Stimulated activated CD8-positive, alpha-beta memory T cell treated with anti-CD3 and anti-CD28 coated beads, Interleukin-12 subunit alpha, Interleukin-12 subunit beta, amount 100 ng/mL, for 4 hours (primary cell): Measurements from ENCODE around the gene ZNF536.
"Not testable (repeated sequence)": the region's sequence is repeated elsewhere in the genome, so short reads cannot be mapped to it uniquely, and the experiment has no call there.

ENCODE experiments used
- DNase-seq: peaks from one replicate; pipeline ENCODE4 v3.0.0-alpha.2; 2020; ENCODE audit warnings: low read depth

The ZNF536 gene

GRCh38 chr19:30482956-30483355 is 110.8 kb downstream of the ZNF536 start:
- no peak for DNase-seq

- not testable (repeated sequence) for DNase-seq
Observed at GRCh38 chr19:30486250-30486649, 114.1 kb downstream of the ZNF536 start.

- DNase-seq, result no peak
Observed at GRCh38 chr19:30487178-30487577, 115.0 kb downstream of the ZNF536 start.

GRCh38 chr19:30488191-30488590 is 116.0 kb downstream of the ZNF536 start:
- no peak for DNase-seq

GRCh38 chr19:30490760-30491159 is 118.6 kb downstream of the ZNF536 start:
- no peak for DNase-seq

GRCh38 chr19:30492586-30493270 is 120.5 kb downstream of the ZNF536 start:
- DNase-seq, result no peak

GRCh38 chr19:30497034-30497433 is 124.8 kb downstream of the ZNF536 start:
- no peak for DNase-seq

- DNase-seq, result not testable (repeated sequence)
Observed at GRCh38 chr19:30498085-30498484, 125.9 kb downstream of the ZNF536 start.

- DNase-seq, result no peak
Observed at GRCh38 chr19:30498707-30499106, 126.5 kb downstream of the ZNF536 start.

- no peak for DNase-seq
Observed at GRCh38 chr19:30504272-30504671, 132.1 kb downstream of the ZNF536 start.

- no peak for DNase-seq
Observed at GRCh38 chr19:30512176-30513081, 140.2 kb downstream of the ZNF536 start.

GRCh38 chr19:30513082-30513411 is 140.9 kb downstream of the ZNF536 start:
- DNase-seq, result no peak

- DNase-seq, result no peak
Observed at GRCh38 chr19:30516111-30516510, 143.9 kb downstream of the ZNF536 start.

- no peak for DNase-seq
Observed at GRCh38 chr19:30516531-30516930, 144.3 kb downstream of the ZNF536 start.

GRCh38 chr19:30518965-30519606 is 146.9 kb downstream of the ZNF536 start:
- DNase-seq, result no peak

GRCh38 chr19:30519607-30520205 is 147.5 kb downstream of the ZNF536 start:
- no peak for DNase-seq

GRCh38 chr19:30520735-30521479 is 148.7 kb downstream of the ZNF536 start:
- DNase-seq, result no peak

- no peak for DNase-seq
Observed at GRCh38 chr19:30521937-30522336, 149.8 kb downstream of the ZNF536 start.

- no peak for DNase-seq
Observed at GRCh38 chr19:30522341-30522740, 150.2 kb downstream of the ZNF536 start.

GRCh38 chr19:30523791-30524190 is 151.6 kb downstream of the ZNF536 start:
- no peak for DNase-seq

- no peak for DNase-seq
Observed at GRCh38 chr19:30525383-30525782, 153.2 kb downstream of the ZNF536 start.

GRCh38 chr19:30528919-30529318 is 156.7 kb downstream of the ZNF536 start:
- no peak for DNase-seq
